Neural cell (in vitro differentiated cells): ENCODE data around the gene BCHE.

Experiments used
- CTCF ChIP-seq: fragments of 450-650 bp; IDR thresholded peaks from 2 replicates; pipeline ENCODE4 v1.5.1; 2014; ENCODE audit warnings: antibody characterized with exemption, mild to moderate bottlenecking, moderate library complexity; ENCODE audit not compliant: poor library complexity, severe bottlenecking
- EP300 ChIP-seq: fragments of 450-650 bp; conservative IDR thresholded peaks from 2 replicates; pipeline ENCODE4 v1.6.1; 2014; ENCODE audit warnings: antibody characterized with exemption, mild to moderate bottlenecking, moderate library complexity; ENCODE audit not compliant: poor library complexity, severe bottlenecking
- EZH2 ChIP-seq: fragments of 200-600, 300-800 bp; shearing (Covaris generic), sonication (generic); IDR thresholded peaks from 2 replicates; pipeline ENCODE4 v1.6.1; 2014; ENCODE audit warnings: antibody characterized with exemption, low read length, borderline replicate concordance, mild to moderate bottlenecking; ENCODE audit not compliant: insufficient read depth, poor library complexity, severe bottlenecking
- TF ChIP-seq, protein P1 (sequence below): IDR thresholded peaks from 2 replicates; pipeline ENCODE4 v1.6.1; 2012; ENCODE audit warnings: borderline replicate concordance

GRCh38 chr3:165816209-165816608, 21.0 kb downstream of the BCHE start:
- TF ChIP-seq EZH2 (no peak), CTCF (no peak), EP300 (no peak)
- TF ChIP-seq, protein P1, sequence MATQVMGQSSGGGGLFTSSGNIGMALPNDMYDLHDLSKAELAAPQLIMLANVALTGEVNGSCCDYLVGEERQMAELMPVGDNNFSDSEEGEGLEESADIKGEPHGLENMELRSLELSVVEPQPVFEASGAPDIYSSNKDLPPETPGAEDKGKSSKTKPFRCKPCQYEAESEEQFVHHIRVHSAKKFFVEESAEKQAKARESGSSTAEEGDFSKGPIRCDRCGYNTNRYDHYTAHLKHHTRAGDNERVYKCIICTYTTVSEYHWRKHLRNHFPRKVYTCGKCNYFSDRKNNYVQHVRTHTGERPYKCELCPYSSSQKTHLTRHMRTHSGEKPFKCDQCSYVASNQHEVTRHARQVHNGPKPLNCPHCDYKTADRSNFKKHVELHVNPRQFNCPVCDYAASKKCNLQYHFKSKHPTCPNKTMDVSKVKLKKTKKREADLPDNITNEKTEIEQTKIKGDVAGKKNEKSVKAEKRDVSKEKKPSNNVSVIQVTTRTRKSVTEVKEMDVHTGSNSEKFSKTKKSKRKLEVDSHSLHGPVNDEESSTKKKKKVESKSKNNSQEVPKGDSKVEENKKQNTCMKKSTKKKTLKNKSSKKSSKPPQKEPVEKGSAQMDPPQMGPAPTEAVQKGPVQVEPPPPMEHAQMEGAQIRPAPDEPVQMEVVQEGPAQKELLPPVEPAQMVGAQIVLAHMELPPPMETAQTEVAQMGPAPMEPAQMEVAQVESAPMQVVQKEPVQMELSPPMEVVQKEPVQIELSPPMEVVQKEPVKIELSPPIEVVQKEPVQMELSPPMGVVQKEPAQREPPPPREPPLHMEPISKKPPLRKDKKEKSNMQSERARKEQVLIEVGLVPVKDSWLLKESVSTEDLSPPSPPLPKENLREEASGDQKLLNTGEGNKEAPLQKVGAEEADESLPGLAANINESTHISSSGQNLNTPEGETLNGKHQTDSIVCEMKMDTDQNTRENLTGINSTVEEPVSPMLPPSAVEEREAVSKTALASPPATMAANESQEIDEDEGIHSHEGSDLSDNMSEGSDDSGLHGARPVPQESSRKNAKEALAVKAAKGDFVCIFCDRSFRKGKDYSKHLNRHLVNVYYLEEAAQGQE, result no peak
